ENCODE measurements around the gene RPTOR.
A peak's percentile ranks its signal among the peaks of the same experiment; 100 is the strongest.

The RPTOR gene

GRCh38 chr17:80987941-80988461 lies 443.4 kb downstream of the RPTOR start:
- no peak for DNase-seq

- no peak for DNase-seq
These were observed 444.9 kb downstream of the RPTOR start for GRCh38 chr17:80989586-80989913.

GRCh38 chr17:80990921-80991644 lies 446.4 kb downstream of the RPTOR start:
- DNase-seq = no peak

- DNase-seq = peak in 12 of 14 donors; percentile 21 to 78 (median 40)
These were observed 447.0 kb downstream of the RPTOR start, which contains the start of gene CHMP6 for GRCh38 chr17:80991645-80992076. Gene CHMP6, plus strand, starts transcription at chr17:80991841. Its CDS starts 78 bp downstream, at chr17:80991919.

GRCh38 chr17:80992077-80992947 lies 447.7 kb downstream of the RPTOR start:
- no peak for DNase-seq

GRCh38 chr17:80992948-80993624 lies 448.4 kb downstream of the RPTOR start:
- no peak for DNase-seq

- DNase-seq = no peak
These were observed 450.5 kb downstream of the RPTOR start for GRCh38 chr17:80995131-80995530.

GRCh38 chr17:80996422-80997305 lies 452.0 kb downstream of the RPTOR start:
- no peak for DNase-seq

GRCh38 chr17:80997424-80998117 lies 452.9 kb downstream of the RPTOR start:
- DNase-seq = no peak

GRCh38 chr17:80998118-80998747 lies 453.6 kb downstream of the RPTOR start:
- DNase-seq = no peak

- DNase-seq = peak in 7 of 14 donors; percentile 8 to 57 (median 36)
These were observed 454.3 kb downstream of the RPTOR start for GRCh38 chr17:80998748-80999535.

GRCh38 chr17:80999536-81000333 lies 455.1 kb downstream of the RPTOR start:
- no peak for DNase-seq

- DNase-seq = no peak
These were observed 455.6 kb downstream of the RPTOR start for GRCh38 chr17:81000334-81000630.

GRCh38 chr17:81000631-81001357 lies 456.2 kb downstream of the RPTOR start:
- peak in 2 of 14 donors; percentile 19 to 23 for DNase-seq

GRCh38 chr17:81002013-81002384 lies 457.4 kb downstream of the RPTOR start:
- no peak for DNase-seq

GRCh38 chr17:81002409-81003361 lies 458.0 kb downstream of the RPTOR start:
- DNase-seq = peak in 4 of 14 donors; percentile 13 to 41 (median 28)

All from C1 segment of cervical spinal cord (tissue), 14 donors.